ENCODE results near the gene CNTROB. TPM values are rescaled to one million over a fixed set of nuclear protein-coding genes. Genes with fewer than 3 reads are reported as not detected.

The CNTROB gene
- total RNA-seq, 4 donors from 2014 or later, result 22.4 to 38.0 (median 28.0) TPM

DNA sequence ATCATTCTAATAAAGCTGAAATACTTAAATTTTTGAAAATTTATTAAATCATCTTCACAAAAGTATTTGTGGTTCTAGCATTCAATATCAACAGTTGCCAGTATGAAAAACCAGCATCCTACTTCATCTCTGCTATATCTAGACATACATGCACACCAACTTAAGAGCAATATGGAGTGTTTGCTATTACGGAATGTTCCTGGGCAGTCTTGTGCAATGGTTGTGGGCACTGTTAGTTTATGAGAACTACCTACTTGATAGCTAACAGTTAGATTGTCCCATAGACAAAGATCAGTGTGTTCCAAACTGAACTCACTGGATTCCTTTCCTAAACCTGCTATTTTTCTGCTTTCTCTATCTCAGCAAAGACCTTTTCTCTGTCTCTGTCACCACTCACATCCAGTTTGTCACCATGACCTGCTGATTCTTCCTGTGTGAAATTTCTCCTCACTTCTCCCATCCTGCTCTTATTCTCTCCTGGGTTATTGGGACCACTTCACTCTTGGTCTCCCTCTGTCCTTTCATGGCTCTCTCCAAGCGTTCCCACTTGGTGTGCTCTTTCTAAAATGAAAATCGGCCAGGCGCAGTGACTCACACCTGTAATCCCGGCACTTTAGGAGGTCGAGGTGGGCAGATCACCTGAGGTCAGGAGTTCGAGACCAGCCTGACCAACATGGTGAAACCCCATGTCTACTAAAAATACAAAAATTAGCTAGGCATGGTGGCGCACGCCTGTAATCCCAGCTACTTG lies 27.7 kb downstream of the CNTROB start:
- no peak overlapping the region for H3K4me3 ChIP-seq
- no peak overlapping the region for H3K27ac ChIP-seq
- no peaks in the 10 kb centered on the region for H3K9me3 ChIP-seq
- H3K36me3 ChIP-seq, result no peaks in the 10 kb centered on the region
- H3K27me3 ChIP-seq, result peaks cover 0 to 31% of the 10 kb centered on the region in 2 donors
- no peak for DNase-seq (ENCODE audit: low spot score in 2 of 2)
- TF ChIP-seq, protein P1, sequence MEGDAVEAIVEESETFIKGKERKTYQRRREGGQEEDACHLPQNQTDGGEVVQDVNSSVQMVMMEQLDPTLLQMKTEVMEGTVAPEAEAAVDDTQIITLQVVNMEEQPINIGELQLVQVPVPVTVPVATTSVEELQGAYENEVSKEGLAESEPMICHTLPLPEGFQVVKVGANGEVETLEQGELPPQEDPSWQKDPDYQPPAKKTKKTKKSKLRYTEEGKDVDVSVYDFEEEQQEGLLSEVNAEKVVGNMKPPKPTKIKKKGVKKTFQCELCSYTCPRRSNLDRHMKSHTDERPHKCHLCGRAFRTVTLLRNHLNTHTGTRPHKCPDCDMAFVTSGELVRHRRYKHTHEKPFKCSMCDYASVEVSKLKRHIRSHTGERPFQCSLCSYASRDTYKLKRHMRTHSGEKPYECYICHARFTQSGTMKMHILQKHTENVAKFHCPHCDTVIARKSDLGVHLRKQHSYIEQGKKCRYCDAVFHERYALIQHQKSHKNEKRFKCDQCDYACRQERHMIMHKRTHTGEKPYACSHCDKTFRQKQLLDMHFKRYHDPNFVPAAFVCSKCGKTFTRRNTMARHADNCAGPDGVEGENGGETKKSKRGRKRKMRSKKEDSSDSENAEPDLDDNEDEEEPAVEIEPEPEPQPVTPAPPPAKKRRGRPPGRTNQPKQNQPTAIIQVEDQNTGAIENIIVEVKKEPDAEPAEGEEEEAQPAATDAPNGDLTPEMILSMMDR (IDR thresholded peaks at IDR 0.05), result no peak
- TF ChIP-seq POLR2A (IDR thresholded peaks at IDR 0.05), result no peak
- no peak for TF ChIP-seq EP300 (IDR thresholded peaks at IDR 0.05)
- 87 to 95% methylated on average over 9 of the region's 9 CpGs for WGBS, 2 donors
- H3K4me1 ChIP-seq, result no peaks in the 10 kb centered on the region

DNA sequence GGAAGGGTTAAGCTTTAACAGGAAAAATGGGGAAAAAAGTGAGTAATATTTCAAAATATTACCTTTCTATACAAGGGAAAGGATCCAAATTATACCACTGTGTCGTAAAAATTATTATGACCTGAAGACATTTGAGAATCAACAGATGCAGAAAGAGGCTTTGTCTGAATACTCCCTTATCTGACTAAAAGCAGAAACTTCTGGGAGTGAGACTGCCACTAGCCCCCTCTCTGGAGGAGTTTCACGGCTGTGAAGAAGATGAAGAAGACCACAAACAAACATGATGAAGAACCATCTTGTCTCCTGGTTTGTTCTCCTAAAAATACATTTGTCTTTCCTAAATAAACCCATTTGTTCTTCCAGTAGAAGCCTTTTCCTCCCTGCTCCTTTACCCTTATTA lies 29.4 kb downstream of the CNTROB start:
- Histone ChIP-seq H3K4me1 (no peaks in the 10 kb centered on the region), H3K36me3 (no peaks in the 10 kb centered on the region), H3K27me3 (peaks cover 0 to 31% of the 10 kb centered on the region in 2 donors), H3K4me3 (no peak overlapping the region), H3K27ac (no peak overlapping the region), H3K9me3 (no peaks in the 10 kb centered on the region)
- TF ChIP-seq POLR2A (IDR thresholded peaks at IDR 0.05) (no peak), EP300 (IDR thresholded peaks at IDR 0.05) (no peak)
- TF ChIP-seq, protein P1 (IDR thresholded peaks at IDR 0.05), result no peak
- no peak for DNase-seq (ENCODE audit: low spot score in 2 of 2)
- 27% methylated on average over 2 of the region's 2 CpGs for WGBS, 2 donors

DNA sequence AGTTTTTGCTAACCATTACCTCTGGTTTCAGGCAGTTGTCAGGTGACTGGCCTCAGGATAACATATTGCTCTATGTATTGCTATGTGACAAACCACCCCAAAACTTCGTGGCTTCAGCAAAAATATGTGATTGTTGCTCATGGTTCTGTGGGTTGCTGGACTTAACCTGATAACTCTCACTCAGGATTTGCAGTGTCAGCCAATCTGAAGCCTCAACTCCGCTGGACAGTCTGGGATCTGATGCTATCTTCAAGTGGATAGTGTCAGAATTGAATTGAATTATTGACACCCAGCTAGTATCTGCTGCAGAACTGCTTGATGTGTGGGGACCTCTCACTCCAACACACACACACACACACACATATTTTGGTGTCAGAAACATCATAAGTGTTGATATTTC lies 35.7 kb downstream of the CNTROB start:
- Histone ChIP-seq H3K4me1 (no peaks in the 10 kb centered on the region), H3K36me3 (no peaks in the 10 kb centered on the region), H3K4me3 (no peak overlapping the region), H3K27ac (no peak overlapping the region), H3K27me3 (peaks cover 0 to 12% of the 10 kb centered on the region in 2 donors), H3K9me3 (no peaks in the 10 kb centered on the region)
- WGBS, 2 donors, result 51 to 59% methylated on average over 2 of the region's 2 CpGs
- DNase-seq (ENCODE audit: low spot score in 2 of 2), result no peak
- TF ChIP-seq POLR2A (IDR thresholded peaks at IDR 0.05) (no peak), EP300 (IDR thresholded peaks at IDR 0.05) (no peak)
- TF ChIP-seq, protein P1 (IDR thresholded peaks at IDR 0.05), result no peak

DNA sequence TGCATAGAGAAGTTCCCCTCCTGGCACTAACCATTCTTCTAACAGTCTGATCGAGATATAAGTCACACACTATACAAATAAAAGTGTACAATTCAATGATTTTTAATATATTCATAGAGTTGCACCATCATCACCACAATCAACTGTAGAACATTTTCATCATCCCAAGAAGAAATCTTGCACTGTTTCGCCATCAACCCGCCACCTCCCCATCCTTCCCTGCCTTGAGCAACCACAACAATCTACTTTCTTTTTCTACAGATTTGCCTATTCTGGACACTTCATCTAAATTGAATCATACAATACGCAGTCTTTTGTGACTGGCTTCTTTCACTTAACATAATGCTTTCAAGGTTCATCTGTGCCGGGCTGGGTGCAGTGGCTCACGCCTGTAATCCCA lies 37.4 kb downstream of the CNTROB start:
- WGBS, 2 donors, result 82 to 85% methylated on average over 6 of the region's 6 CpGs

GRCh38 chr17:7971651-7972050 lies 39.6 kb downstream of the CNTROB start:
- peaks cover 0 to 22% (median 2%) of the 10 kb centered on the region in 4 donors for H3K9me3 ChIP-seq
- H3K4me3 ChIP-seq, result no peak overlapping the region
- no peak overlapping the region for H3K27ac ChIP-seq
- H3K27me3 ChIP-seq, result peaks cover 0 to 12% of the 10 kb centered on the region in 2 donors
- WGBS, 2 donors, result 74 to 82% methylated on average over 4 of the region's 4 CpGs
- no peaks in the 10 kb centered on the region for H3K36me3 ChIP-seq
- TF ChIP-seq EP300 (IDR thresholded peaks at IDR 0.05), result no peak
- TF ChIP-seq POLR2A (IDR thresholded peaks at IDR 0.05), result no peak
- TF ChIP-seq, protein P1 (IDR thresholded peaks at IDR 0.05), result no peak
- H3K4me1 ChIP-seq, result no peaks in the 10 kb centered on the region
- DNase-seq (ENCODE audit: low spot score in 2 of 2), result no peak

More for the DNA sequence above, 37.4 kb downstream of the CNTROB start:
- Histone ChIP-seq H3K4me3 (no peak overlapping the region), H3K9me3 (peaks cover 0 to 8% (median under 1%) of the 10 kb centered on the region in 4 donors), H3K36me3 (no peaks in the 10 kb centered on the region), H3K27me3 (peaks cover 0 to 12% of the 10 kb centered on the region in 2 donors), H3K4me1 (no peaks in the 10 kb centered on the region), H3K27ac (no peak overlapping the region)
- TF ChIP-seq POLR2A (IDR thresholded peaks at IDR 0.05), result no peak
- TF ChIP-seq, protein P1 (IDR thresholded peaks at IDR 0.05), result no peak
- TF ChIP-seq EP300 (IDR thresholded peaks at IDR 0.05), result no peak
- no peak for DNase-seq (ENCODE audit: low spot score in 2 of 2)
